ENCODE data around the gene FAM234B. TPM values are rescaled to one million over a fixed set of nuclear protein-coding genes. Genes with fewer than 3 reads are reported as not detected.

Gene FAM234B
- total and polyA plus RNA-seq, 2 donors (not counting 1 experiment from before 2014, with no cell fraction given), result 2.6 to 8.2 TPM

- intact Hi-C loops (cut with micrococcal nuclease), result no loop called here
- no peak overlapping the region for H3K4me3 ChIP-seq (ENCODE audit: control extremely low read depth in 1 of 5, extremely low read depth in 1 of 5, insufficient read depth in 1 of 5, low read depth in 2 of 5, low read length in 4 of 5)
- no peaks in the 10 kb centered on the region for H3K4me1 Mint-ChIP-seq
- no peak overlapping the region for H3K27ac Mint-ChIP-seq
- CTCF ChIA-PET, result no interaction called here
- H4K20me1 ChIP-seq (ENCODE audit: control insufficient read depth, insufficient read depth, low read length, poor library complexity, severe bottlenecking), result no peaks in the 10 kb centered on the region
- H3K27me3 ChIP-seq (replicated peaks in 1 of 4; ENCODE audit: control extremely low read depth in 1 of 4, control insufficient read depth in 3 of 4, insufficient read depth in 4 of 4, low read length in 3 of 4), result no peaks in the 10 kb centered on the region
- WGBS (ENCODE audit: insufficient coverage), result 86% methylated on average over 5 of the region's 5 CpGs
- no peak for TF ChIP-seq CTCF (IDR thresholded peaks at IDR 0.05)
- no peak for TF ChIP-seq EZH2 (IDR thresholded peaks at IDR 0.05; ENCODE audit: borderline replicate concordance, insufficient read depth, low read depth, low read length, poor library complexity, severe bottlenecking)
- ATAC-seq (ENCODE audit: low read depth) (no peak), DNase-seq (no peak)
- H3K36me3 ChIP-seq (replicated peaks in 1 of 2; ENCODE audit: control extremely low read depth in 1 of 2, control insufficient read depth in 1 of 2, extremely low read depth in 1 of 2, insufficient read depth in 2 of 2, low read length in 1 of 2), result no peaks in the 10 kb centered on the region
- peaks cover 15% of the 10 kb centered on the region for H3K27me3 Mint-ChIP-seq
- no peak overlapping the region for H3K9ac ChIP-seq (ENCODE audit: low read length)
- no peak overlapping the region for H3K4me3 Mint-ChIP-seq
- no peaks in the 10 kb centered on the region for H3K4me1 ChIP-seq (ENCODE audit: control insufficient read depth in 2 of 2, insufficient read depth in 2 of 2, low read length in 2 of 2)
- H3K4me2 ChIP-seq (replicated peaks; ENCODE audit: low read depth, low read length, poor library complexity, severe bottlenecking), result no peak overlapping the region
- H3K79me2 ChIP-seq (ENCODE audit: control insufficient read depth, insufficient read depth, low read length), result no peaks in the 10 kb centered on the region
- no peaks in the 10 kb centered on the region for H3K9me3 ChIP-seq (ENCODE audit: control extremely low read depth in 1 of 3, control insufficient read depth in 2 of 3, insufficient read depth in 1 of 3, low read length in 2 of 3)
- no peaks in the 10 kb centered on the region for H3K9me3 Mint-ChIP-seq (ENCODE audit: insufficient read depth)
- no peak overlapping the region for H3K27ac ChIP-seq (ENCODE audit: low read length in 2 of 2)
- H2AFZ ChIP-seq (ENCODE audit: insufficient read depth, low read depth, low read length, poor library complexity, severe bottlenecking), result no peak overlapping the region
- POLR2A ChIA-PET, result no interaction called here
Observed at GRCh38 chr12:13121568-13121967, 77.4 kb downstream of the FAM234B start.

GRCh38 chr12:13124656-13125505 is 80.7 kb downstream of the FAM234B start:
- Histone ChIP-seq H3K4me3 (ENCODE audit: control extremely low read depth in 1 of 5, extremely low read depth in 1 of 5, insufficient read depth in 1 of 5, low read depth in 2 of 5, low read length in 4 of 5) (no peak overlapping the region), H3K27ac (ENCODE audit: low read length in 2 of 2) (no peak overlapping the region), H3K36me3 (replicated peaks in 1 of 2; ENCODE audit: control extremely low read depth in 1 of 2, control insufficient read depth in 1 of 2, extremely low read depth in 1 of 2, insufficient read depth in 2 of 2, low read length in 1 of 2) (no peaks in the 10 kb centered on the region), H2AFZ (ENCODE audit: insufficient read depth, low read depth, low read length, poor library complexity, severe bottlenecking) (no peak overlapping the region), H3K9ac (ENCODE audit: low read length) (no peak overlapping the region), H3K27me3 (replicated peaks in 1 of 4; ENCODE audit: control extremely low read depth in 1 of 4, control insufficient read depth in 3 of 4, insufficient read depth in 4 of 4, low read length in 3 of 4) (no peaks in the 10 kb centered on the region), H4K20me1 (ENCODE audit: control insufficient read depth, insufficient read depth, low read length, poor library complexity, severe bottlenecking) (no peaks in the 10 kb centered on the region), H3K4me1 (ENCODE audit: control insufficient read depth in 2 of 2, insufficient read depth in 2 of 2, low read length in 2 of 2) (no peaks in the 10 kb centered on the region), H3K9me3 (ENCODE audit: control extremely low read depth in 1 of 3, control insufficient read depth in 2 of 3, insufficient read depth in 1 of 3, low read length in 2 of 3) (no peaks in the 10 kb centered on the region), H3K79me2 (ENCODE audit: control insufficient read depth, insufficient read depth, low read length) (no peaks in the 10 kb centered on the region), H3K4me2 (replicated peaks; ENCODE audit: low read depth, low read length, poor library complexity, severe bottlenecking) (no peak overlapping the region)
- Mint-ChIP-seq H3K9me3 (ENCODE audit: insufficient read depth) (no peaks in the 10 kb centered on the region), H3K4me3 (no peak overlapping the region), H3K4me1 (no peaks in the 10 kb centered on the region), H3K27me3 (peaks cover 18% of the 10 kb centered on the region), H3K27ac (no peak overlapping the region)
- ChIA-PET CTCF (interaction anchor here (1.2 to 1.7 kb wide), 2 partner anchors 9 to 87 kb away, joined by 4 to 5 read pairs; no protein-coding TSS in a partner anchor), POLR2A (interaction anchor here (0.6 kb wide), 1 partner anchor 866 kb away, joined by 3 read pairs; no protein-coding TSS in a partner anchor)
- 71% methylated on average over 5 of the region's 8 CpGs for WGBS (ENCODE audit: insufficient coverage)
- TF ChIP-seq CTCF (IDR thresholded peaks at IDR 0.05), result no peak
- no peak for TF ChIP-seq EZH2 (IDR thresholded peaks at IDR 0.05; ENCODE audit: borderline replicate concordance, insufficient read depth, low read depth, low read length, poor library complexity, severe bottlenecking)
- intact Hi-C loops (cut with micrococcal nuclease), result no loop called here
- ATAC-seq (ENCODE audit: low read depth) (no peak), DNase-seq (no peak)
